GM23248 (cell line): ENCODE data around the gene ATP5PB. TPM values are rescaled to one million over a fixed set of nuclear protein-coding genes. Genes with fewer than 3 reads are reported as not detected.
A peak's percentile ranks its signal among the peaks of the same experiment; 100 is the strongest.

ENCODE experiments used
- DNase-seq: peaks from one replicate; pipeline ENCODE4 v3.0.0-alpha.2; 2015
- H2AFZ ChIP-seq: fragments of 200-600 bp; sonication (generic); 2 replicates; pipeline ENCODE4 v1.6.1; 2016; ENCODE audit warnings: antibody characterized with exemption
- H3F3A ChIP-seq: fragments of 200-600 bp; sonication (generic); 2 replicates; pipeline ENCODE4 v1.6.1; 2016; ENCODE audit warnings: mild to moderate bottlenecking, antibody characterized with exemption, mixed run types; ENCODE audit not compliant: insufficient read depth
- H3K27ac ChIP-seq: fragments of 200-600 bp; sonication (generic); 2 replicates; pipeline ENCODE4 v1.5.1; 2016; ENCODE audit warnings: mild to moderate bottlenecking
- H3K27me3 ChIP-seq: fragments of 200-600 bp; sonication (generic); replicated peaks from 2 replicates; pipeline ENCODE4 v1.6.1; 2016; ENCODE audit warnings: mild to moderate bottlenecking; ENCODE audit not compliant: insufficient read depth
- H3K36me3 ChIP-seq: fragments of 200-600 bp; sonication (generic); 2 replicates; pipeline ENCODE4 v1.6.1; 2016; ENCODE audit warnings: low read depth, mild to moderate bottlenecking
- H3K4me1 ChIP-seq: fragments of 200-600 bp; sonication (generic); 2 replicates; pipeline ENCODE4 v1.6.1; 2016; ENCODE audit warnings: mild to moderate bottlenecking; ENCODE audit not compliant: insufficient read depth
- H3K4me2 ChIP-seq: fragments of 200-600 bp; sonication (generic); one replicate; pipeline ENCODE4 v1.6.1; 2016; ENCODE audit warnings: mild to moderate bottlenecking; ENCODE audit not compliant: unreplicated experiment
- H3K4me3 ChIP-seq: fragments of 200-600 bp; sonication (generic); 2 replicates; pipeline ENCODE4 v1.5.1; 2016; ENCODE audit warnings: mild to moderate bottlenecking
- H3K79me2 ChIP-seq: fragments of 200-600 bp; sonication (generic); 2 replicates; pipeline ENCODE4 v1.6.1; 2016; ENCODE audit warnings: mild to moderate bottlenecking; ENCODE audit not compliant: insufficient read depth
- H3K9ac ChIP-seq: fragments of 200-600 bp; sonication (generic); 2 replicates; pipeline ENCODE4 v1.6.1; 2016; ENCODE audit warnings: mild to moderate bottlenecking
- H3K9me2 ChIP-seq: fragments of 200-600 bp; sonication (generic); 2 replicates; pipeline ENCODE4 v1.6.1; 2016; ENCODE audit warnings: mixed run types, mild to moderate bottlenecking, moderate library complexity; ENCODE audit not compliant: insufficient read depth
- H3K9me3 ChIP-seq: fragments of 200-600 bp; sonication (generic); one replicate; pipeline ENCODE4 v1.6.1; 2017; ENCODE audit warnings: low read depth
- H4K20me1 ChIP-seq: fragments of 200-600 bp; sonication (generic); 2 replicates; pipeline ENCODE4 v1.6.0; 2016; ENCODE audit not compliant: insufficient read depth
- EZH2 ChIP-seq: fragments of 200-600 bp; sonication (generic); IDR thresholded peaks from 2 replicates; pipeline ENCODE4 v1.6.1; 2018; ENCODE audit warnings: antibody characterized with exemption, mild to moderate bottlenecking; ENCODE audit not compliant: insufficient read depth, poor library complexity, severe bottlenecking
- EZH2phosphoT487 ChIP-seq: fragments of 200-600 bp; sonication (generic); IDR thresholded peaks from 2 replicates; pipeline ENCODE4 v1.6.1; 2018; ENCODE audit warnings: antibody characterized with exemption, moderate library complexity, mild to moderate bottlenecking, low read depth; ENCODE audit not compliant: insufficient read depth
- WGBS, 2 experiments: methylation state at CpG; one replicate each; pipeline ENCODE4 v1.1.6; 2015 to 2017; ENCODE audit warnings: low lambda C conversion rate in 2 of 2, low coverage in 1 of 2; ENCODE audit errors: missing lambda C conversion rate in 2 of 2; 5-methylcytosine and 5-hydroxymethylcytosine counted together
- in situ Hi-C: fragments of 300-500 bp; cut with MboI; formaldehyde crosslinking; loops from 2 replicates; pipeline ENCODE4 v1.15.0; 2020
- polyA plus RNA-seq: library from polyadenylated mRNA; unstranded; fragments of >200 nt; fragmentation: Nextera tagmentation; extraction: Ambion mirVana; gene quantifications from 2 replicates; pipeline ENCODE4 v1.2.1, GENCODE V29; 2016
- total RNA-seq: library from RNA; depleted of rRNA; stranded (reverse); fragments of >200 nt; shearing (Covaris generic); gene quantifications from 2 replicates; pipeline ENCODE4 v1.2.3, GENCODE V29; 2014

The ATP5PB gene
- total and polyA plus RNA-seq, 2 experiments from 2014 or later = 226 to 304 TPM

GRCh38 chr1:111406321-111406768 is 42.9 kb upstream of the ATP5PB start:
- Histone ChIP-seq H3F3A (no peaks in the 10 kb centered on the region), H3K27ac (no peak overlapping the region), H3K4me1 (no peaks in the 10 kb centered on the region), H3K4me2 (no peak overlapping the region), H4K20me1 (no peaks in the 10 kb centered on the region), H3K9me3 (no peaks in the 10 kb centered on the region), H3K79me2 (no peaks in the 10 kb centered on the region), H3K9ac (no peak overlapping the region), H3K4me3 (no peak overlapping the region), H3K36me3 (no peaks in the 10 kb centered on the region), H3K9me2 (no peaks in the 10 kb centered on the region), H3K27me3 (peaks cover 26% of the 10 kb centered on the region), H2AFZ (no peak overlapping the region)
- in situ Hi-C loops = no loop called here
- no peak for TF ChIP-seq EZH2phosphoT487
- no peak for TF ChIP-seq EZH2
- DNase-seq = peak; percentile 23
- WGBS, 2 experiments = 2 to 3% methylated on average over 2 of the region's 2 CpGs

- Histone ChIP-seq H3K4me3 (no peak overlapping the region), H3K4me1 (no peaks in the 10 kb centered on the region), H3K9me2 (no peaks in the 10 kb centered on the region), H3K9ac (no peak overlapping the region), H3K27ac (no peak overlapping the region), H3K4me2 (no peak overlapping the region), H2AFZ (no peak overlapping the region), H3K36me3 (no peaks in the 10 kb centered on the region), H4K20me1 (no peaks in the 10 kb centered on the region), H3K27me3 (peaks cover 18% of the 10 kb centered on the region), H3K9me3 (no peaks in the 10 kb centered on the region), H3K79me2 (no peaks in the 10 kb centered on the region), H3F3A (no peaks in the 10 kb centered on the region)
- in situ Hi-C loops = no loop called here
- TF ChIP-seq EZH2phosphoT487 (no peak), EZH2 (no peak)
- DNase-seq = no peak
- 35 to 39% methylated on average over 6 of the region's 6 CpGs for WGBS, 2 experiments
Measured at GRCh38 chr1:111407301-111407700, 42.0 kb upstream of the ATP5PB start.

DNA sequence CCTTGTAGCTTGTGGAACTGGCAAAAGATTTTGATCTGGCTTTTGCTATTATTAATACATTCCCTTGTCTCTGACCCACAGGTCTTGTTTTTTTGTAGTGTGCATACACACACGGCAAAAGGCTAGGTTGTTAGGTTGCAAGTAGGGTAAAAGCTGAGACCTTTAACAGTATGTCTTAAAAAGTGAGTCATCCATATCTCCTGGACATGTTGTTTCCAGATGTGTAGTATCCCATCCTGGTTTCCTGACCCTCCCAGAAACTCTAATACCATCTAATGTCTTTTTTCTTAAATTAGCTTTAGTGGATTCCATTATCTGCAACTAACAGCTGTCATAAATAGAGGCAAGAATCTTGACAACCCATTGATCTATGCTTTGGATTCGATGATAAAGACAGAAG is 36.4 kb upstream of the ATP5PB start:
- no peaks in the 10 kb centered on the region for H3K27me3 ChIP-seq
- no peak overlapping the region for H3K4me2 ChIP-seq
- no peak overlapping the region for H3K27ac ChIP-seq
- no peak overlapping the region for H3K9ac ChIP-seq
- no peaks in the 10 kb centered on the region for H3K4me1 ChIP-seq
- no peaks in the 10 kb centered on the region for H3K9me3 ChIP-seq
- H3K9me2 ChIP-seq = no peaks in the 10 kb centered on the region; the same call in 1 of the 2 replicates
- WGBS, 2 experiments = 50 to 61% methylated on average over 2 of the region's 2 CpGs
- no peak for DNase-seq
- TF ChIP-seq EZH2phosphoT487 = no peak
- TF ChIP-seq EZH2 = no peak
- H4K20me1 ChIP-seq = no peaks in the 10 kb centered on the region
- H3F3A ChIP-seq = no peaks in the 10 kb centered on the region
- H2AFZ ChIP-seq = no peak overlapping the region
- in situ Hi-C loops = no loop called here
- no peak overlapping the region for H3K4me3 ChIP-seq
- H3K36me3 ChIP-seq = no peaks in the 10 kb centered on the region
- no peaks in the 10 kb centered on the region for H3K79me2 ChIP-seq

DNA sequence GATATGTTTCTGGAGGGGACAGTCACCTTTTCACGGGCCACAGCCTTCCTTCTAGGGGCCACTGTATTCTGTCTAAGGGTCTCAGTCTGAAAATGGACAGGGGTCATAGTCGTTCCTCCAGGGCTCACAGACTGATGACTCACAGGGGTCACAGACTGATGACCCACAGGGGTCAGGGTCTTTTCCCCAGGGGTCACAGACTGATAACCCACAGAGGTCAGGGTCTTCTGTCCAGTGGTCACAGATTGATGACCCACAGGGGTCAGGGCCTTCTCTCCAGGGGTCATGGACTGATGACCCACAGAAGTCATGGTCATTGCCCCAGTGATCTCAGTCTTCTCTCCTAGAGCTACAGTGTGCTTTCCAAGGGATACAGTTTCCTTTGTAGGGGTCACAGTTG is 34.5 kb upstream of the ATP5PB start:
- no peak overlapping the region for H2AFZ ChIP-seq
- H3F3A ChIP-seq = no peaks in the 10 kb centered on the region
- no peak overlapping the region for H3K9ac ChIP-seq
- H3K27me3 ChIP-seq = no peaks in the 10 kb centered on the region
- no peak overlapping the region for H3K4me2 ChIP-seq
- no peaks in the 10 kb centered on the region for H3K4me1 ChIP-seq
- H3K9me2 ChIP-seq = no peaks in the 10 kb centered on the region; the same call in 1 of the 2 replicates
- WGBS, 2 experiments = 23 to 35% methylated on average over 2 of the region's 2 CpGs
- H4K20me1 ChIP-seq = no peaks in the 10 kb centered on the region
- in situ Hi-C loops = no loop called here
- H3K9me3 ChIP-seq = no peaks in the 10 kb centered on the region
- H3K79me2 ChIP-seq = no peaks in the 10 kb centered on the region
- no peak overlapping the region for H3K27ac ChIP-seq
- no peak for DNase-seq
- no peak overlapping the region for H3K4me3 ChIP-seq
- TF ChIP-seq EZH2 = no peak
- no peak for TF ChIP-seq EZH2phosphoT487
- no peaks in the 10 kb centered on the region for H3K36me3 ChIP-seq

GRCh38 chr1:111415461-111415860 is 33.8 kb upstream of the ATP5PB start:
- in situ Hi-C loops = no loop called here
- H3K9me2 ChIP-seq = no peaks in the 10 kb centered on the region; the same call in 1 of the 2 replicates
- 53 to 63% methylated on average over 3 of the region's 3 CpGs for WGBS, 2 experiments
- H3K36me3 ChIP-seq = no peaks in the 10 kb centered on the region
- no peak overlapping the region for H3K27ac ChIP-seq
- no peaks in the 10 kb centered on the region for H3K4me1 ChIP-seq
- no peaks in the 10 kb centered on the region for H3F3A ChIP-seq
- H2AFZ ChIP-seq = no peak overlapping the region
- no peak overlapping the region for H3K4me3 ChIP-seq
- H4K20me1 ChIP-seq = no peaks in the 10 kb centered on the region
- H3K9me3 ChIP-seq = no peaks in the 10 kb centered on the region
- H3K79me2 ChIP-seq = no peaks in the 10 kb centered on the region
- H3K9ac ChIP-seq = no peak overlapping the region
- TF ChIP-seq EZH2phosphoT487 = no peak
- no peaks in the 10 kb centered on the region for H3K27me3 ChIP-seq
- H3K4me2 ChIP-seq = no peak overlapping the region
- DNase-seq = no peak
